ENCODE results near the gene UBE2L6.

UBE2L6 gene

GRCh38 chr11:57549983-57550382 is 17.5 kb downstream of the UBE2L6 start:
- no peak for TF ChIP-seq CTCF (IDR thresholded peaks at IDR 0.05)

DNA sequence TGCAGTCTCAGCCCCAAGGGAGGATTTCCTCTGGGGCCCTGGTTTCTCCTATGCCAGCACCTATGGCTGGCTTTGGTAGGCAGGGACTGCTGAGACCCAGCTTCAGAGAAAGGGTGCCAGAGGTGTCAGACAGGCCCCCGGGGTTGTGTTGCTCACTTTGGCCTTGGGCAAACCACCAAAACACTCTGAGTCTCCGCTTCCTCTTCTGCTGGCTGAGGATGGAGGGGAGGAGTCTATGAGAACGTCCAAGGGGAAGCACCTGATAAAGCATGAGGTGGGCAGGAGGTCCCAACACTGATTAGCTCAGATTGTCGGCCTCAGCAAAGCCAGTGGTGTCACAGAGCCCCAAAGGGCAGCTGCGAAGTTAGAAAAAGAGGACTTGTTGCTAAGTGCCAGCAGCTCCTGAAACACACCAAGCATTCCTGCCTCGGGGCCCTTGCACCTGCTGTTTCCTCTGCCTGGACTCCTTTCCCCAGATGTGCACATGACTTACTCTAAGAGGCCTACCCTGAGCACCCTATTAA is 19.6 kb downstream of the UBE2L6 start:
- TF ChIP-seq CTCF (IDR thresholded peaks at IDR 0.05) = no peak

DNA sequence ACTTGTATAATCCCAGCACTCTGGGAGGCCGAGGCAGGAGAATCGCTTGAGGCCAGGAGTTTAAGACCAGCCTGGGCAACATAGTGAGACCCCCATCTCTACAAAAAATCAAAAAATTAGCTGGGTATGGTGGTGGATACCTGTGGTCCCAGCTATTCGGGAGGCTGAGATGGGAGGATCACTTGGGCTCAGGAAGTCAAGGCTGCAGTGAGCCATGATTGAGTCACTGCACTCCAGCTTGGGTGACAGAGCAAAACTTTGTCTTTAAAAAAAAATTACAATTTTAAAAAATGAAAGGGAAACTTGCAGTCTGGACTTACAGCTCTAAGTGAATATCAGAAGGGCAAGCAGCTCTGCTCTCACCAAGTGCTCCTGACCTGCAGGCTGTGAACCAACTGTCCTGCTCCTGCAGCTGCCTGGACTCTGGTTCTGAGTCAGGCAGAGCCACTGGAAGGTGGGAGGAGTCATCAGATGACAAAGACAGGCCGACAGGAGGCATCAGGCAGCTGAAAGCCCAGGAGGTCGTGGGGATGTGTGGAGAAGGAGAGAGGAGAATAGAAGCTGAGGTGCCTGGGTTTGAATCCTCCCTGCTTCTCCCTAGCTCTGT is 20.5 kb downstream of the UBE2L6 start:
- TF ChIP-seq CTCF (IDR thresholded peaks at IDR 0.05) = no peak

DNA sequence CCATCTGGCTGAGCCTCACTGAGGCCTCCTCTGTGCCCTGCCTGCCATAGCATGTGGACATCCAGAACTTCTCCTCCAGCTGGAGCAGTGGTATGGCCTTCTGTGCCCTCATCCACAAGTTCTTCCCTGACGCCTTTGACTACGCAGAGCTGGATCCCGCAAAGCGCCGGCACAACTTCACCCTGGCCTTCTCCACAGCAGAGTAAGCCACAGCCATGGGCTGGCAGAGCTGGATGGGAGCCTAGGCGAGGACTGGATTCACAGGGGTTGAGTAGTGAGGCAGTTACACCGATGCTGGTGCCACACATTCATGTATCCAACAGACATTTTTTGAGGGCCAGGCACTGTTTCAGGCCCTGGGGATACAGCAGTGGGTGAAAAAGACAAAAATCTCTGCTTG is 21.0 kb downstream of the UBE2L6 start:
- TF ChIP-seq CTCF (IDR thresholded peaks at IDR 0.05) = no peak

DNA sequence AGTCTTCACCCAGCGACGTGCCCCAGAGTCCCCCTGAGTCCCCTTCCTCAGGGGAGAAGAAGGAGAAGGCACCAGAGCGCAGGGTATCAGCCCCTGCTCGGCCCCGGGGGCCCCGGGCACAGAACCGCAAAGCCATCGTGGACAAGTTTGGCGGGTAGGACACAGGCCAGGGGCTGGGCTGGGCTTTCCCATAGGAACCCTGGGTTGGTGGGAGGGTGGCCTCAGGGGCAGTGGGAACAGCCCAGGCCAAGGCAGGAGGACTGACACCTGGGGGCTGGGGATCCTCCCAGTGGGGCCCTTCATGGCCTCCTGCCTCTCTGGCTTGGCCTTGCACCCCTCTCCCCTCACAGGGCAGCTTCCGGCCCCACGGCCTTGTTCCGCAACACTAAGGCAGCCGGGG is 21.6 kb downstream of the UBE2L6 start:
- no peak for TF ChIP-seq CTCF (IDR thresholded peaks at IDR 0.05)

- TF ChIP-seq CTCF (IDR thresholded peaks at IDR 0.05) = no peak
Observed at GRCh38 chr11:57544566-57544965, 22.9 kb downstream of the UBE2L6 start.

- no peak for TF ChIP-seq CTCF (IDR thresholded peaks at IDR 0.05)
Observed at GRCh38 chr11:57543593-57543992, 23.9 kb downstream of the UBE2L6 start.

- TF ChIP-seq CTCF (IDR thresholded peaks at IDR 0.05) = no peak
Observed at GRCh38 chr11:57542582-57542981, 24.9 kb downstream of the UBE2L6 start.
